Colonic mucosa (tissue), 4 donors: ENCODE measurements around the gene PDGFD. TPM values are rescaled to one million over a fixed set of nuclear protein-coding genes. Genes with fewer than 3 reads are reported as not detected.

Experiments
- DNase-seq: peaks from one replicate; pipeline ENCODE4 v3.0.0-alpha.2; 2020
- H3K27ac ChIP-seq: fragments of 200-600 bp; one replicate; pipeline ENCODE4 v1.8.0; 2021
- H3K27me3 ChIP-seq: fragments of 200-600 bp; one replicate; pipeline ENCODE4 v1.8.0; 2021
- H3K36me3 ChIP-seq: fragments of 200-600 bp; one replicate; pipeline ENCODE4 v1.8.0; 2021
- H3K4me1 ChIP-seq: fragments of 200-600 bp; one replicate; pipeline ENCODE4 v1.8.0; 2021; ENCODE audit warnings: mild to moderate bottlenecking
- H3K4me3 ChIP-seq: fragments of 200-600 bp; one replicate; pipeline ENCODE4 v1.8.0; 2021
- H3K9ac ChIP-seq, 2 donors: one replicate each; pipeline ENCODE4 v1.7.0; 2013; ENCODE audit warnings: control low read depth in 2 of 2, low read depth in 2 of 2, low read length in 2 of 2
- H3K9me3 ChIP-seq: fragments of 200-600 bp; one replicate; pipeline ENCODE4 v1.8.0; 2021
- CTCF ChIP-seq: fragments of 200-600 bp; IDR thresholded peaks from one replicate; pipeline ENCODE4 v1.8.0; 2022; ENCODE audit warnings: antibody characterized with exemption, mild to moderate bottlenecking
- intact Hi-C: fragments of 100-400 bp; cut with DNase I; formaldehyde crosslinking; loops from one replicate; pipeline ENCODE4 v1.14.1; 2022
- total RNA-seq, 2 donors: library from RNA; stranded (reverse); fragmentation: NEBNext Ultra II Directional in 1 of 2; extraction: Animal tissue kit (Norgen Biotek cat#: 25700) in 1 of 2; gene quantifications; one replicate each; pipeline ENCODE4 v1.2.1, GENCODE V29; 2021
- donor health status: healthy.
- donor health status: DM: no; HTN: no; CAD: no.
- donor health status: DM: no; HTN: no; CAD: no.

PDGFD gene
- total RNA-seq, 2 donors from 2014 or later = 2.1 to 5.4 TPM

- Histone ChIP-seq H3K4me1 (no peaks in the 10 kb centered on the region), H3K9me3 (no peaks in the 10 kb centered on the region), H3K36me3 (no peaks in the 10 kb centered on the region), H3K27me3 (no peaks in the 10 kb centered on the region), H3K4me3 (no peak overlapping the region), H3K27ac (no peak overlapping the region), H3K9ac (no peak overlapping the region)
- intact Hi-C loops = no loop called here
- DNase-seq = no peak
- no peak for TF ChIP-seq CTCF
Measured at GRCh38 chr11:103894034-103894433, 269.9 kb downstream of the PDGFD start.

GRCh38 chr11:103893371-103893770 lies 270.6 kb downstream of the PDGFD start:
- Histone ChIP-seq H3K9me3 (no peaks in the 10 kb centered on the region), H3K4me1 (no peaks in the 10 kb centered on the region), H3K4me3 (no peak overlapping the region), H3K27me3 (no peaks in the 10 kb centered on the region), H3K27ac (no peak overlapping the region), H3K9ac (no peak overlapping the region), H3K36me3 (no peaks in the 10 kb centered on the region)
- intact Hi-C loops = no loop called here
- DNase-seq = no peak
- TF ChIP-seq CTCF = no peak

GRCh38 chr11:103892603-103893002 lies 271.3 kb downstream of the PDGFD start:
- H3K36me3 ChIP-seq = no peaks in the 10 kb centered on the region
- H3K4me1 ChIP-seq = no peaks in the 10 kb centered on the region
- no peak overlapping the region for H3K9ac ChIP-seq
- H3K27ac ChIP-seq = no peak overlapping the region
- no peak overlapping the region for H3K4me3 ChIP-seq
- DNase-seq = no peak
- TF ChIP-seq CTCF = no peak
- no peaks in the 10 kb centered on the region for H3K27me3 ChIP-seq
- H3K9me3 ChIP-seq = no peaks in the 10 kb centered on the region
- intact Hi-C loops = no loop called here

- Histone ChIP-seq H3K27ac (no peak overlapping the region), H3K36me3 (no peaks in the 10 kb centered on the region), H3K4me3 (no peak overlapping the region), H3K27me3 (no peaks in the 10 kb centered on the region), H3K9ac (no peak overlapping the region), H3K4me1 (no peaks in the 10 kb centered on the region), H3K9me3 (no peaks in the 10 kb centered on the region)
- DNase-seq = no peak
- intact Hi-C loops = no loop called here
- no peak for TF ChIP-seq CTCF
Measured at GRCh38 chr11:103890654-103891053, 273.3 kb downstream of the PDGFD start.

- Histone ChIP-seq H3K9ac (no peak overlapping the region), H3K9me3 (no peaks in the 10 kb centered on the region), H3K4me1 (no peaks in the 10 kb centered on the region), H3K4me3 (no peak overlapping the region), H3K36me3 (no peaks in the 10 kb centered on the region), H3K27me3 (no peaks in the 10 kb centered on the region), H3K27ac (no peak overlapping the region)
- intact Hi-C loops = no loop called here
- no peak for DNase-seq
- no peak for TF ChIP-seq CTCF
Measured at GRCh38 chr11:103889679-103890078, 274.3 kb downstream of the PDGFD start.

GRCh38 chr11:103888541-103888951 lies 275.4 kb downstream of the PDGFD start:
- intact Hi-C loops = no loop called here
- H3K27ac ChIP-seq = no peak overlapping the region
- no peaks in the 10 kb centered on the region for H3K4me1 ChIP-seq
- H3K9ac ChIP-seq = no peak overlapping the region
- H3K36me3 ChIP-seq = no peaks in the 10 kb centered on the region
- no peaks in the 10 kb centered on the region for H3K9me3 ChIP-seq
- no peak for DNase-seq
- no peak overlapping the region for H3K4me3 ChIP-seq
- TF ChIP-seq CTCF = no peak
- no peaks in the 10 kb centered on the region for H3K27me3 ChIP-seq
